H4 (cell line): ENCODE measurements around the gene ZFR2. TPM values are rescaled to one million over a fixed set of nuclear protein-coding genes. Genes with fewer than 3 reads are reported as not detected.
A peak's percentile ranks its signal among the peaks of the same experiment; 100 is the strongest.
"Not testable (repeated sequence)": the region's sequence is repeated elsewhere in the genome, so short reads cannot be mapped to it uniquely, and the experiment has no call there.

ENCODE experiments used
- DNase-seq: peaks from one replicate; pipeline ENCODE4 v3.0.0-alpha.2; 2015; ENCODE audit warnings: low spot score
- total RNA-seq: library from RNA; depleted of rRNA; stranded (reverse); fragments of >200 nt; shearing (Covaris generic); gene quantifications from 2 replicates; pipeline ENCODE4 v1.2.3, GENCODE V29; 2014

ZFR2 gene
- total RNA-seq, 1 experiment from 2014 or later = not detected

- not testable (repeated sequence) for DNase-seq
These were observed 5.9 kb upstream of the ZFR2 start for GRCh38 chr19:3874695-3875094.

- DNase-seq = no peak
These were observed 4.3 kb upstream of the ZFR2 start for GRCh38 chr19:3873151-3873550.

GRCh38 chr19:3867971-3868769, 668 bp downstream of the ZFR2 start:
- no peak for DNase-seq

- DNase-seq = no peak
These were observed 1.8 kb downstream of the ZFR2 start for GRCh38 chr19:3866910-3867638.

GRCh38 chr19:3863648-3864047, 5.2 kb downstream of the ZFR2 start:
- no peak for DNase-seq

GRCh38 chr19:3862826-3863500, 5.9 kb downstream of the ZFR2 start:
- no peak for DNase-seq

GRCh38 chr19:3860499-3860898, 8.3 kb downstream of the ZFR2 start:
- no peak for DNase-seq

GRCh38 chr19:3857449-3858003, 11.3 kb downstream of the ZFR2 start:
- no peak for DNase-seq

- DNase-seq = no peak
These were observed 13.5 kb downstream of the ZFR2 start for GRCh38 chr19:3855320-3855719.

GRCh38 chr19:3852614-3853254, 16.1 kb downstream of the ZFR2 start:
- peak; percentile 93 for DNase-seq

GRCh38 chr19:3852177-3852511, 16.7 kb downstream of the ZFR2 start:
- DNase-seq = no peak

GRCh38 chr19:3851254-3852176, 17.3 kb downstream of the ZFR2 start:
- no peak for DNase-seq

- DNase-seq = no peak
These were observed 18.4 kb downstream of the ZFR2 start for GRCh38 chr19:3850320-3850972.

GRCh38 chr19:3849787-3850186, 19.1 kb downstream of the ZFR2 start:
- no peak for DNase-seq

GRCh38 chr19:3849092-3849491, 19.7 kb downstream of the ZFR2 start:
- peak; percentile 43 for DNase-seq

GRCh38 chr19:3844596-3844995, 24.2 kb downstream of the ZFR2 start:
- no peak for DNase-seq

GRCh38 chr19:3842948-3843347, 25.9 kb downstream of the ZFR2 start:
- no peak for DNase-seq

GRCh38 chr19:3840804-3841203, 28.0 kb downstream of the ZFR2 start:
- DNase-seq = no peak

GRCh38 chr19:3839941-3840340, 28.9 kb downstream of the ZFR2 start:
- DNase-seq = no peak

- DNase-seq = no peak
These were observed 30.2 kb downstream of the ZFR2 start for GRCh38 chr19:3838661-3839060.
